NCI-H2029 (cell line): ENCODE measurements around the gene IZUMO1.
"Not testable (repeated sequence)": the region's sequence is repeated elsewhere in the genome, so short reads cannot be mapped to it uniquely, and the experiment has no call there.

Experiments used
- DNase-seq: peaks from one replicate; lab custom pipeline; 2025; lab: John Stamatoyannopoulos, UW

The IZUMO1 gene

GRCh38 chr19:48746738-48747575 lies at the start of gene IZUMO1:
IZUMO1 (minus strand) TSS chr19:48746909; CDS start chr19:48745859, 1,050 bp downstream.
- no peak for DNase-seq

DNA sequence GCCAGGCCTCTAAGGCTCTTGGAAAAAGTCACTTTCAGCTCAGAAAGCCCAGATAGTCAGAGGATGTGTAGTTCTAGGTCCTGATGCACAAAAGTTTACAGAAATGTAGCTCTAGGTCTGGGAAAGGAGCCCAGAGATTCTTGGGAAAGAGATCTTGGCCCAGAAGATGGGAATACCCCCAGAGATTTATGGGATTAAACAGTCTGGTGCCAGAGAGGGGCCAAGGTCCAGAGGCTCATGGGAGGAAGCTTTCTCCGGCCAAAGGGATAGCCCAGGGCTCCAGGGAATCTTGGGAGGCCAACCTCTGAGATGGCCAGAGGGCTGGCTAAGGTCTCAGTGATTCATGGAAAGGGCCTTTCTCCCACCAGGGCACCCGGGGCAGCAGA lies 49.0 kb upstream of the IZUMO1 start:
- no peak for DNase-seq

DNA sequence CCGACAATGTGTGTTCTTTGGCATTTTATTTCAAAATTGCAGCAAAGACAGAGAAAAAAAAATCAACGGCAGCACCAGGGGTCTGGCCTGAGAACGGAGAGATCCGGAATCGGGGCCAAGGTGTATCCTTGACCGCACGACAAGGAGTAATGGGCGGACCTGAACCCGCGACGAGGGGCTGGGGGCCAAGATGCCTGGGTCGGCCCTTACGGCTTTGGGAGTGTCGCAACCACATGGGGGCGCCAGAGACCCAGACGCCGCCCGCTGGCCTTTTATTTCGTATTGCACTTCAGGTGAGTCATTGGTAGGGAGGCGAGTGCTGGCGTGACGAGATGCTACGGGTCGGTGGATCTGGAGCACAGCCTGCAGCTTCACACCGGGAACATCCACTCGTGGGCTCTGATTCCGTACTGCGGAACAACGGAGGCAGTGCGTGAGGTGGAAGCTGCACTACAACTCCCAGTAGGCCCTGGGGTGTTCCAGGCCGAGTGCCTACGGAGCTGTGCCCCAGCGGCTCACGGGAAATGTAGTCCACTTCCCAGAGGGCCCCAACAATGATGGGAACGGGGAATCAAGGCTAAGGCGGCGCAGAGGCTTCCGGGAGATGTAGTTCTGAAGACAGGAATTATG lies 48.5 kb upstream of the IZUMO1 start:
- peak; percentile 84 for DNase-seq

- DNase-seq, result no peak
Measured at GRCh38 chr19:48794291-48794690, 47.6 kb upstream of the IZUMO1 start.

DNA sequence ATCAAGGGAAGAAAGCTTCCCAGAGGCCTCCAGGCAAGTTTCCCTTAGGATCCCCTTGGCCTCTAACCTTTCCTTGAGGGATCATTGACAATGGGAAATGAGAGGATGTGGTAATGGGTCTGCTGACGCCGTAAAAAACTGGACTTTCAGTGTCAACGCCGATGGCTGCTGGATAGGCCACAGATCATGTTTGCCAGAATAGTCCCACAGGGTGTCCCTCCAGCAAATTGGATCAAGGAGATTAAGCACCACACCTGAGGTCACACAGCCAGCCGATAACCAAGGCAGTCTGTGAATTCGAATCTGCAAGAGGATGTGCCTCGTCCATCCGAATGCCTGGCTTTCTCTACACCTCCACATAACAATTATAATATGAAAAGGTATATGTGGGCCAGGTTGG lies 46.6 kb upstream of the IZUMO1 start:
- no peak for DNase-seq

DNA sequence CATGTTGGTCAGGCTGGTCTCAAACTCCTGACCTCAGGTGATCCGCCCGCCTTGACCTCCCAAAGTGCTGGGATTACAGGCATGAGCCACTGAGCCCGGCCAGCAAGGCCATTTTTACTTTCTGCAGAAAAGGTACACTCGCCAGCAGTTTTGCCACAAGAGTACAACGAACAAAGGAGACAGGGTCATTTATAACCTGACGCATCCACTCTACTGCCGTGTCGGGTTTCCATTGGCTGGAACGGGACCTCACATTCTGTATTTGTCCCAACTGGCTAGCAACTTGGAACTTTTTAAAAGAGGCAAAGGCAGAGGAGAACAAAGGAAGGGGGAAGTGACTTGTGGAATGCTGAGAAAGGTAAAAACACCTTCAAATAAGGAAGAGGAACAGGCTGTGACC lies 40.6 kb upstream of the IZUMO1 start:
- not testable (repeated sequence) for DNase-seq

DNA sequence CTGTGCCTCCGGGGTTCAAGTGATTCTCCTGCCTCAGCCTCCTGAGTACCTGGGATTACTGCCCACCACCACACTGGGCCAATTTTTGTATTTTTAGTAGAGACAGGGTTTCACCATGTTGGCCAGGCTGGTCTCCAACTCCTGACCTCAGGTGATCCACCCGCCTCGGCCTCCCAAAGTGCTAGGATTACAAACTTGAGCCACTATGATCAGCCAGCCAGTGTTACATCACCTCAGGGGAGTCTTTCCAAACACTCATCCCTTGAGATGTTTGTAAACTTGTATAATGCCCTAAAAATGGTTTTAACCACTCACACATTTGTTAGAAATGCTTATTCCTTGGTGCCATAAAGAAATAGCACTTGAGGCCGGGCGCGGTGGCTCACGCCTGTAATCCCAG lies 39.7 kb upstream of the IZUMO1 start:
- not testable (repeated sequence) for DNase-seq

DNA sequence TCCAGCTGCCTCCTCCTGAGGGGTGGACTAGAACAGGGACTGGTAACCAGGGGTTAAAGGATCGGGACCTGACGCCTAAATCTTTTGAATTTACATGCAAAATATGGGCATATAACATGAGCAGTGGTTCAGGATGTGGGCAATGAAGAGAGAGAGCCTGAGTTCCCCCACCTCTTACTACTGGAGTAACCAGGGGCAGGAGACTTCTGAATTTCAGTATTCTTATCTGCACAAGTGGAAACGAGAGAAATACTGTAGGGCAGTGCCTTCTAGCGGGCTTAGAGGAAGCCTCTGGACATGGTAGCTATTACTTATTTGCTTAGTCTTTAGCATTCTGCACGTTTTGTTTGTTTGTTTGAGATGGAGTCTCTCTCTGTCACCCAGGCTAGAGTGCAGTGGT lies 37.8 kb upstream of the IZUMO1 start:
- no peak for DNase-seq

- DNase-seq, result no peak
Measured at GRCh38 chr19:48780631-48781391, 34.1 kb upstream of the IZUMO1 start.

GRCh38 chr19:48779636-48780035 lies 32.9 kb upstream of the IZUMO1 start:
- no peak for DNase-seq

GRCh38 chr19:48777720-48778119 lies 31.0 kb upstream of the IZUMO1 start:
- DNase-seq, result no peak

- DNase-seq, result no peak
Measured at GRCh38 chr19:48777139-48777538, 30.4 kb upstream of the IZUMO1 start.

GRCh38 chr19:48772503-48772953 lies 25.8 kb upstream of the IZUMO1 start:
- DNase-seq, result peak; percentile 61

- DNase-seq, result no peak
Measured at GRCh38 chr19:48770734-48771472, 24.2 kb upstream of the IZUMO1 start.

DNA sequence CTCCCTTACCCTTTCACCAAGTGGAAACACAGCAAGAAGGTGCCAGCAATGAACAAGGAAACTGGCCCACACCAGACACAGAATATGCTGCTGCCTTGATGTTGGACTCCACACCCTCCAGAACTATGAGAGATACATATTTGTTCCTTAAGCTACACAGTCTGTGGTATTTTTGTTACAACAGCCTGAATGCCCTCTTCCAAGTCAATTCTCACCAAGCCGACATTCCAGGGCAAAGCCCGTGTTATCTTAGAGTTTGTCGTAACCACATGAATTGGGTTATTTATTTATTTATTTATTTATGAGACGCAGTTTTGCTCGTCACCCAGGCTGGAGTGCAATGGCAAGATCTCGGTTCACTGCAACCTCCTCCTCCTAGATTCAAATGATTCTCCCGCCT lies 23.6 kb upstream of the IZUMO1 start:
- DNase-seq, result no peak

DNA sequence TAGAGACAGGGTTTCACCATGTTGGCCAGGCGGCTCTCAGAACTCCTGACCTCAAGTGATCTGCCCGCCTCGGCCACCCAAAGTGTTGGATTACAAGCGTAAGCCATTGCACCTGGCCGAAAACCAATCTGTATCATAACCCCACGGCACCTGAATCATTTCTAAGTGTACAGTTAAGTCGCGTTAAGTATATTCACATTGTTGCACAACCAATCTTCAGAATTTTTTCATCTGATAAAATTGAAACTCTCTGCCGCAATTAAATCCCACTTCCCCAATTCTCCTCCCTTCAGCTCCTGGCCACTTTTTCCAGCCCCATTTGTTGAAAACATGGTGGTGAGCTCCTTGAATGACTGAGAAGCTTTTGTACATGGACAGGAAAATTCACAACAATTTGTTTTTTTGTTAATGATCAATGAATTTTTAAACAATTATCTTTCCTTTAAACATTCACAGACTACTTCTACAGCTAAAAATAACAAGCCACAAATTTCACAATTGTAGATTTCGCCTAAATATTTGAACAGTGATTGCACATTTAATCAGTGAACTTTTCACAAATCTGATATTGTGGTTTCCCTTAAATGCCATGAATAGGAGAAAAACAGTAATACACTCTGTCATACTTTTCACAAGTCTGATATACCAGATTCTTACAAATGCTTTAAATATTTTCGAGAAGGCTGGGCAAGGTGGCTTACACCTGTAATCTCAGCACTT lies 22.4 kb upstream of the IZUMO1 start:
- DNase-seq, result no peak

DNA sequence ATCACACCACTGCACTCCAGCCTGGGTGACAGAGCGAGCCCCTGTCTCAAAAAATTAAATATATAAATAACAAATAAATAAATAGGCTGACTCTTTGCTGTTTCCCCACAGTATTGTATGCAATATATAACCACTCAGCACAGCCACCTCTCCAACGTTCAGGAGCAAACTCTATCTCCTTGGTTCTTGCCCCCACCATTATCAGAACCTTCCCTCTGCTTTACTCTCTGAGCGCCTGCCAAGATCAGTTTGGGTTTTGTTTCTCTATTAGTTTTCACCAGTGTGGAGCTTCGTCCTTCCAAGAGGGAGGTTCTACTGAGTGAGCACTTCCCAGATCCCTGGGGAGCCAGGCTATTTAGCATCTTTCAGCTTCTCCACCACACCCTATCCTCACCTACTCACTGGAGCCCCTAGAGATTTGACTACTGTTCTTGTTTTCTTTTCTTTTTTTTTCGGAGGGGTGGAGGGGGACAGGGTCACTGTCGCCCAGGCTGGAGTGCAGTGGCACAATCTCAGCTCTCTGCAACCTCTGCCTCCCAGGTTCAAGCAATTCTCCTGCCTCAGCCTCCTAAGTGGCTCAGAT lies 21.6 kb upstream of the IZUMO1 start:
- DNase-seq, result not testable (repeated sequence)

DNA sequence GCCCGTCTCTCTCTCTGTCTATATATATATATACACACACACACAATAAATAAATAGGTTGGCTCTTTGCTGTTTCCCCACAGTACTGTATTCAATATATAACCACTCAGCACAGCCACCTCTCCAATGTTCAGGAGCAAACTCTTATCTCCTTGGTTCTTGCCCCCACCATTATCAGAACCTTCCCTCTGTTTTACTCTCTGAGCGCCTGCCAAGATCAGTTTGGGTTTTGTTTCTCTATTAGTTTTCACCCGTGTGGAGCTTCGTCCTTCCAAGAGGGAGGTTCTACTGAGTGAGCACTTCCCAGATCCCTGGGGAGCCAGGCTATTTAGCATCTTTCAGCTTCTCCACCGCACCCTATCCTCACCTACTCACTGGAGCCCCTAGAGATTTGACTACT lies 19.1 kb upstream of the IZUMO1 start:
- not testable (repeated sequence) for DNase-seq

- DNase-seq, result no peak
Measured at GRCh38 chr19:48760504-48761205, 13.9 kb upstream of the IZUMO1 start.

DNA sequence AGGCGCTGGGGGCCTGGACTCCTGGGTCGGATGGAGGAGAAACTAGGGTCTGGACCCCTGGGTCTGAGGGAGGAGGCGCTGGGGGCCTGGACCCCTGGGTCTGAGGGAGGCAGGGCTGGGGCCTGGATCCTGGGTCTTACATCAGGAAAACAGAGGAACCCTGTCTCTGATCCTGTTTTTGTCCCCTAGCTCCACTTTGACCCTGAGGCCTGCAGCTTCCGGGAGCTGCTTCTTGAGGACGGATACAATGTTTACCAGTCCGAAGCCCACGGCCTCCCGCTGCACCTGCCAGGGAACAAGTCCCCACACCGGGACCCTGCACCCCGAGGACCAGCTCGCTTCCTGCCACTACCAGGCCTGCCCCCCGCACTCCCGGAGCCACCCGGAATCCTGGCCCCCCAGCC lies 11.0 kb upstream of the IZUMO1 start:
- DNase-seq, result no peak
